Measurements from ENCODE around the gene PACS2. TPM values are rescaled to one million over a fixed set of nuclear protein-coding genes. Genes with fewer than 3 reads are reported as not detected.
A peak's percentile ranks its signal among the peaks of the same experiment; 100 is the strongest.

Gene PACS2
- total and polyA plus RNA-seq, 4 donors = 5.1 to 21.9 (median 9.8) TPM

- DNase-seq (ENCODE audit: low spot score) = peak; percentile 62
- no peak overlapping the region for H3K9ac ChIP-seq (ENCODE audit: low read depth in 1 of 2, low read length in 2 of 2)
- 15% methylated on average over 79 of the region's 79 CpGs for WGBS
- peaks cover 6 to 26% (median 19%) of the 10 kb centered on the region in 4 donors for H3K4me1 ChIP-seq (ENCODE audit: control insufficient read depth in 4 of 4, insufficient read depth in 4 of 4, low read length in 3 of 4)
- TF ChIP-seq HNF4A (conservative IDR thresholded peaks at IDR 0.05) (no peak), FOXA2 (IDR thresholded peaks at IDR 0.05) (no peak), SP1 (IDR thresholded peaks at IDR 0.05) (no peak), YY1 (IDR thresholded peaks at IDR 0.05) (no peak), CTCF (IDR thresholded peaks at IDR 0.05; ENCODE audit: low read depth, low read length, missing input control) (peak; percentile 52), ZBTB33 (IDR thresholded peaks at IDR 0.05) (no peak), RAD21 (IDR thresholded peaks at IDR 0.05) (no peak), JUND (IDR thresholded peaks at IDR 0.05) (no peak)
- H3K27ac ChIP-seq (ENCODE audit: low read depth in 1 of 2, low read length in 2 of 2) = peak overlapping the region in 1 of 2 donors; percentile 5
- peak overlapping the region in 2 of 3 donors; percentile 21 to 64 for H3K4me3 ChIP-seq (ENCODE audit: low read depth in 1 of 3, low read length in 3 of 3)
- H3K27me3 ChIP-seq (ENCODE audit: control insufficient read depth in 4 of 4, insufficient read depth in 4 of 4, low read length in 3 of 4) = no peaks in the 10 kb centered on the region
- H3K36me3 ChIP-seq (ENCODE audit: control insufficient read depth in 4 of 4, insufficient read depth in 3 of 4, low read depth in 1 of 4, low read length in 3 of 4) = no peaks in the 10 kb centered on the region
- H3K9me3 ChIP-seq (ENCODE audit: control insufficient read depth in 4 of 4, low read length in 3 of 4) = no peaks in the 10 kb centered on the region
These were observed 100.2 kb downstream of the PACS2 start for GRCh38 chr14:105414456-105415371.

- WGBS = 95% methylated on average over 25 of the region's 25 CpGs
- Histone ChIP-seq H3K27me3 (ENCODE audit: control insufficient read depth in 4 of 4, insufficient read depth in 4 of 4, low read length in 3 of 4) (no peaks in the 10 kb centered on the region), H3K4me3 (ENCODE audit: low read depth in 1 of 3, low read length in 3 of 3) (no peak overlapping the region), H3K27ac (ENCODE audit: low read depth in 1 of 2, low read length in 2 of 2) (no peak overlapping the region), H3K9me3 (ENCODE audit: control insufficient read depth in 4 of 4, low read length in 3 of 4) (no peaks in the 10 kb centered on the region), H3K36me3 (ENCODE audit: control insufficient read depth in 4 of 4, insufficient read depth in 3 of 4, low read depth in 1 of 4, low read length in 3 of 4) (no peaks in the 10 kb centered on the region), H3K9ac (ENCODE audit: low read depth in 1 of 2, low read length in 2 of 2) (no peak overlapping the region), H3K4me1 (ENCODE audit: control insufficient read depth in 4 of 4, insufficient read depth in 4 of 4, low read length in 3 of 4) (peaks cover 11 to 31% (median 21%) of the 10 kb centered on the region in 4 donors)
- no peak for TF ChIP-seq GABPA (IDR thresholded peaks at IDR 0.05 in 1 of 2, conservative IDR thresholded peaks at IDR 0.05 in 1 of 2)
- TF ChIP-seq EGR1 (IDR thresholded peaks at IDR 0.05; ENCODE audit: low read depth in 2 of 2) = no peak
- TF ChIP-seq NR2F2 (IDR thresholded peaks at IDR 0.05) = no peak
- no peak for TF ChIP-seq SP1 (IDR thresholded peaks at IDR 0.05)
- no peak for TF ChIP-seq MAX (IDR thresholded peaks at IDR 0.05)
- TF ChIP-seq FOXA2 (IDR thresholded peaks at IDR 0.05) = no peak
- no peak for TF ChIP-seq REST (IDR thresholded peaks at IDR 0.05)
- no peak for TF ChIP-seq HNF4A (conservative IDR thresholded peaks at IDR 0.05)
- no peak for TF ChIP-seq CTCF (IDR thresholded peaks at IDR 0.05; ENCODE audit: low read depth, low read length, missing input control)
- no peak for TF ChIP-seq RAD21 (IDR thresholded peaks at IDR 0.05)
- DNase-seq (ENCODE audit: low spot score) = no peak
These were observed 101.2 kb downstream of the PACS2 start for GRCh38 chr14:105415481-105416428.
